ENCODE data around the gene CFAP45. TPM values are rescaled to one million over a fixed set of nuclear protein-coding genes. Genes with fewer than 3 reads are reported as not detected.
A peak's percentile ranks its signal among the peaks of the same experiment; 100 is the strongest.

Gene CFAP45
- total RNA-seq, 1 donor from 2014 or later: not detected

DNA sequence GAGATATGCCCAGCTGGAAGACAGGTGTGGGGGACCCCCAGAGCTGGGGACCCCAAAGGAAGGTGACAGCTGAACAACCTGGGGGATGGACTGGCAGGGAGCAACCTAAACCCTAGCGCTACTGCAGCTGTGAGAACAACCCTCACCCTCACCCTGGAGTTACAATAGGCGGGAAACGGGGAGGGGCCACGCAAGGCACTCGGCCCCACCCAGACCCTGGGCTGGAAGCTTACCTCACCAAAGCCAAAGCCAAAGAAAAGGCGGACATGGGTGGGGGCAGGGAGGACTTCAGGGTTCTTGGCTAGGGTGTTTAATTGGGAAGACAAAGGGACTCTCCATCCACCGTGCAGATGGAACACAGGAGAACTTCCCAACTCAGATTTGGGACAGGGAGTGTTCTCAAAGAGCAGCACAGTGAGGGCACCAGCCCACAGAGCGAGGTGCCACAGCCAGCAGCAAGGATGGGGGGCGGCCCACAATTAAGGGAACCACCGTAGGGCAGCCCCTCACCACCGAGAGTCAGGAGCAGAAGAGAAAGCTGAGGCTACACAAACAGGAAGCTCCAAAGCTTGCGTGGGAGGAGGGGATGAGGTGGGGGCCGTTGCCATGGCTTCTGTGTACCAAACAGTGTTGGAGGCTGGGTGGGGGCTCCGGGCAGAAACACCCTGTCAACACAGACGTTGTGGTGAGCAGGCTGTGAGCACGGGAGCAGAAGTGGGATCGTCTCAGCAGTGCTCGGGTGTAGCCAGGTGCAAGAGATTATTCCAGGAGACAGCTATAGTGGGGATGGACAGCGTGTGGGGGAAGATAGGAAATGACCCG is 23.4 kb upstream of the CFAP45 start:
- H3K9ac ChIP-seq (ENCODE audit: low read depth in 1 of 3, low read length in 3 of 3): peak overlapping the region; percentile 85 to 98 (median 93)
- peaks cover 15 to 17% (median 15%) of the 10 kb centered on the region in 3 donors for H3K36me3 ChIP-seq (ENCODE audit: control insufficient read depth in 3 of 3, insufficient read depth in 3 of 3, low read length in 3 of 3)
- no peaks in the 10 kb centered on the region for H3K9me3 ChIP-seq (ENCODE audit: control insufficient read depth in 3 of 3, low read length in 3 of 3)
- H3K4me3 ChIP-seq (ENCODE audit: low read length in 3 of 3): peak overlapping the region; percentile 74 to 89 (median 86)
- H3K27ac ChIP-seq (ENCODE audit: low read depth, low read length): peak overlapping the region; percentile 97
- H3K4me1 ChIP-seq (ENCODE audit: control insufficient read depth in 3 of 3, insufficient read depth in 3 of 3, low read length in 3 of 3): peaks cover 46 to 57% (median 47%) of the 10 kb centered on the region in 3 donors
- H3K27me3 ChIP-seq (ENCODE audit: control insufficient read depth in 3 of 3, insufficient read depth in 3 of 3, low read length in 3 of 3): peaks cover 0 to 43% (median 16%) of the 10 kb centered on the region in 3 donors

DNA sequence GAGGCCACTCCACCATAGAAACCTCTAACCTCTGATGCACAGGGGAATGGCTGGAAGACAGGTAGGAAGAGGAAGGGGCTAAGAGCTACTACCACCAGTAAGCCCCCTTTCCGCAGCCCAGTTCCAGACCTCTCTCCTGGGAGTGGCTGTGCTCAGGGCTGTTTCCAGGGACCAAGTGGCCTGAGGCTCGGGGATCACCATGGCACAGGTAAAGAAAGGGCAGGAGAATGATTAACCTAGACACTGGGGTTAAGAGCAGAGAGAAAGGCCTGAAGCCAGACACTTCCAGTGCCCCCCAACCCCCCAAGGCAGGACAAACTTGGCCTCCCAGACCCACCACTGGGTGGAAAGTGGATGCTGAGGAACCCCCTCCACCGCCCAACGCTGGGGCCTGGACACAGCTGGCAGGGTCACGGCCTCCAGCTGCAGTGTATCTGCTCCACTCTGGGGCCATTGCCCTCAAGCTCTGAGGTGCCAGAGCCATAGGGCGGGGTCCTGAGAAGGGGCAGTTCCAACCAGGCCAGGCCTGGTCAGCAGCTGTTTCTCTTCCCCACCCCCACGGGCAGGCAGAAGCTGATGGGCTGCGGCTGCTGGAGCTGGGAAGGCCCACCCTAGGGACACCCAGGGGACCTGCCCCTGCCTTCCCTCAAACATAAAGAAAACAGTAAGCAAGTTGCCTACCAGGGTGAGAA is 22.7 kb upstream of the CFAP45 start:
- H3K27ac ChIP-seq (ENCODE audit: low read depth, low read length): peak overlapping the region; percentile 97
- peaks cover 15 to 19% (median 17%) of the 10 kb centered on the region in 3 donors for H3K36me3 ChIP-seq (ENCODE audit: control insufficient read depth in 3 of 3, insufficient read depth in 3 of 3, low read length in 3 of 3)
- peak overlapping the region; percentile 74 to 89 (median 86) for H3K4me3 ChIP-seq (ENCODE audit: low read length in 3 of 3)
- no peaks in the 10 kb centered on the region for H3K9me3 ChIP-seq (ENCODE audit: control insufficient read depth in 3 of 3, low read length in 3 of 3)
- peak overlapping the region; percentile 73 to 98 (median 85) for H3K9ac ChIP-seq (ENCODE audit: low read depth in 1 of 3, low read length in 3 of 3)
- H3K27me3 ChIP-seq (ENCODE audit: control insufficient read depth in 3 of 3, insufficient read depth in 3 of 3, low read length in 3 of 3): peaks cover 0 to 40% (median 16%) of the 10 kb centered on the region in 3 donors
- H3K4me1 ChIP-seq (ENCODE audit: control insufficient read depth in 3 of 3, insufficient read depth in 3 of 3, low read length in 3 of 3): peaks cover 48 to 59% (median 51%) of the 10 kb centered on the region in 3 donors

DNA sequence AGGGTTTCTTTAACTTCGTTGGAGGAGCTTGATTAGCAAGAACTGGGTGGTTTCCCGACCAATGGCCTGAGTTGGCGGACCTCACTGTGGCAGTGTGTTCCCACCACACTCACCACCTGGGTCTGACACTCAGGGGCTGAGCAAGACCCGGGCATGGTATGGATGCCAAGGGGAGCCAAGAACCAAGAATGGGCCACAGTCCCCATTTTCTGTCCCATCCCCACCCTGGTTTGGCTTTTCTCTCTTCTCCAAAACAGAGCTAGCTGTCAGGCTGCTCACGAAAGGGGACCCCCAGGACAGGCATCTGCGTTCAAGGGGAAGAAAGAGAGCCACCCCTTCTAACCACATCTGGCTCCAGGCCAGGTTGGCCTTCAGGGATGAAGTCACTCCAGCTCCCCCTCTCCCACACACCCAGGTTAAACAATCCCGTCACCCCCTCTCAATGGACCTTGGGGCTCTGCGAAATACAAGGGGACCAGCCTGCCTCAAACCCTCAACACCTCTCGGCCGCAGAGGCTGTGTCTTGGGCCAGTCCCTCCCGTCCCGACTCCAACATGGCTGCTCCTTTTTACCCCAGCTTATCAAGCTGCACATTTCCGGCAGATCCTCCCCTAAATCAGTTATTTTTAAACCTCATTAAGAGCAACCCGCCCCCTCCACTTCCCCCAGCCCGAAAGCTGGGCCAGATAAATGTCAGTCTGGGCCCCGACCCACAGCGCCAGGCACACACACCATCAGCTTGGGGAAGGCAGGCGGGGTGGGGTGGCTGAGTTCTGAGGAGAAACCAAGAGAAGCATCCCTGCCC is 21.9 kb upstream of the CFAP45 start:
- H3K27ac ChIP-seq (ENCODE audit: low read depth, low read length): peak overlapping the region; percentile 97
- H3K9ac ChIP-seq (ENCODE audit: low read depth in 1 of 3, low read length in 3 of 3): peak overlapping the region; percentile 73 to 98 (median 85)
- peak overlapping the region; percentile 74 to 89 (median 86) for H3K4me3 ChIP-seq (ENCODE audit: low read length in 3 of 3)
- peaks cover 0 to 33% (median 16%) of the 10 kb centered on the region in 3 donors for H3K27me3 ChIP-seq (ENCODE audit: control insufficient read depth in 3 of 3, insufficient read depth in 3 of 3, low read length in 3 of 3)
- peaks cover 15 to 23% (median 17%) of the 10 kb centered on the region in 3 donors for H3K36me3 ChIP-seq (ENCODE audit: control insufficient read depth in 3 of 3, insufficient read depth in 3 of 3, low read length in 3 of 3)
- H3K9me3 ChIP-seq (ENCODE audit: control insufficient read depth in 3 of 3, low read length in 3 of 3): no peaks in the 10 kb centered on the region
- peaks cover 48 to 59% (median 55%) of the 10 kb centered on the region in 3 donors for H3K4me1 ChIP-seq (ENCODE audit: control insufficient read depth in 3 of 3, insufficient read depth in 3 of 3, low read length in 3 of 3)

DNA sequence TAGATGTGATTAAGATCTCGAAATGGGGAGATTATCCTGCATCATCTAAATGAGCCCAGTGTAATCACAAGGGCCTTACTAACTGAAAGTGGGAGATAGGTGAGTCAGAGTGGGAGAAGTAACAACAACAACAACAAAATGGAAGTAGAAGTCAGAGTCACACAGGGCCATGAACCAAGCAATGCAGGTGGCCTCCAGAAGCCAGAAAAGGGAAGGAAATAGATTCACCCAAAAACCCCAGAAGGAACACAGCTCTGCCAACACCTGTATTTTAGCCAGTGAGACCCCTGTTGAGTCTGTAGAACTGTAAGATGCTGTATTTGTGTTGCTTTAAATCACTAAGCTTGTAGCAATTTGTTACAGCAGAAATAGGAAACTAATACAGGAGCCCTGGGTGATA is 21.3 kb upstream of the CFAP45 start:
- H3K27me3 ChIP-seq (ENCODE audit: control insufficient read depth in 3 of 3, insufficient read depth in 3 of 3, low read length in 3 of 3): peaks cover 0 to 28% (median 11%) of the 10 kb centered on the region in 3 donors
- H3K4me1 ChIP-seq (ENCODE audit: control insufficient read depth in 3 of 3, insufficient read depth in 3 of 3, low read length in 3 of 3): peaks cover 49 to 61% (median 59%) of the 10 kb centered on the region in 3 donors
- H3K9me3 ChIP-seq (ENCODE audit: control insufficient read depth in 3 of 3, low read length in 3 of 3): no peaks in the 10 kb centered on the region
- H3K9ac ChIP-seq (ENCODE audit: low read depth in 1 of 3, low read length in 3 of 3): peak overlapping the region in 1 of 3 donors; percentile 73
- peaks cover 15 to 23% (median 17%) of the 10 kb centered on the region in 3 donors for H3K36me3 ChIP-seq (ENCODE audit: control insufficient read depth in 3 of 3, insufficient read depth in 3 of 3, low read length in 3 of 3)
- peak overlapping the region; percentile 97 for H3K27ac ChIP-seq (ENCODE audit: low read depth, low read length)
- no peak overlapping the region for H3K4me3 ChIP-seq (ENCODE audit: low read length in 3 of 3)

DNA sequence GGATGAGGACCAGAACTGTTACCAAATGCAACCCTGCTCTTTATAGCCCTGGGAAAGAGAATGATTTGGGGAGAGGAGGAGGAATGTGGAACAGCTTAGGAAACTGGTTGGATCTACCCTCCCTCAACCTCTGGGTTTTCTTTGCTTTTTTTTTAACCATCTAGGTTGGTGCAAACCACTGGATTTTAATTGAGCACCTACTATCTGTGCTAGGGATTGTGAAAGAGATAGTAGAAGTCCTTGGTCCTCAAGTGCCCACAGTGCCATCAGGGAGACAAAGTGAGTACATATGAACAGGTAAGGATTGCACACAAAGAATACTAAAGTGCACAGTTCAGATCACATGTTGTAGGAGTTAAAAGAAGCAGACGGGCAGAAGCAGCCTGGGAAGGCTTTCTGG is 20.7 kb upstream of the CFAP45 start:
- H3K4me3 ChIP-seq (ENCODE audit: low read length in 3 of 3): no peak overlapping the region
- no peak overlapping the region for H3K9ac ChIP-seq (ENCODE audit: low read depth in 1 of 3, low read length in 3 of 3)
- H3K27me3 ChIP-seq (ENCODE audit: control insufficient read depth in 3 of 3, insufficient read depth in 3 of 3, low read length in 3 of 3): peaks cover 0 to 22% (median 7%) of the 10 kb centered on the region in 3 donors
- H3K4me1 ChIP-seq (ENCODE audit: control insufficient read depth in 3 of 3, insufficient read depth in 3 of 3, low read length in 3 of 3): peaks cover 45 to 63% (median 53%) of the 10 kb centered on the region in 3 donors
- H3K27ac ChIP-seq (ENCODE audit: low read depth, low read length): no peak overlapping the region
- peaks cover 15 to 25% (median 17%) of the 10 kb centered on the region in 3 donors for H3K36me3 ChIP-seq (ENCODE audit: control insufficient read depth in 3 of 3, insufficient read depth in 3 of 3, low read length in 3 of 3)
- H3K9me3 ChIP-seq (ENCODE audit: control insufficient read depth in 3 of 3, low read length in 3 of 3): no peaks in the 10 kb centered on the region

DNA sequence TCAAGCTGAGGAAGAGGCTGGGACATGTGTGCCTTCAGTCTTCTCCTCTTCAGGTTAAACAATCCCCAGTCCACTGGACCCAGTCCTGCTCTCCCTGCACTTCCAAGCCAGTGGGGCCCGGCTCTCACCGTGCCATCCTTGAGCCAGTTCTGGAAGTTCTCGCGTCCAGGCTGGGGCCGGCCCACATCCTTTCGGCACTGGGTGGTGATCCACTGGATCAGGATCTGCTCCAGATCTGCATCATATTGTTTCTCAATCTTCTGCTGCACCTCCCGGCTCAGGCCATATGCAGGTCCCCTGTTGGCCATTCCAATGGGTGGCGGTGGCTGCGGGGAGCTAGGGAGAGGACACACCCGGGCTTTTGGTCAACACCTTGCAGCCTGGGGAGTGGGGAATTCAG is 20.2 kb upstream of the CFAP45 start:
- H3K4me1 ChIP-seq (ENCODE audit: control insufficient read depth in 3 of 3, insufficient read depth in 3 of 3, low read length in 3 of 3): peaks cover 42 to 61% (median 50%) of the 10 kb centered on the region in 3 donors
- peaks cover 15 to 27% (median 17%) of the 10 kb centered on the region in 3 donors for H3K36me3 ChIP-seq (ENCODE audit: control insufficient read depth in 3 of 3, insufficient read depth in 3 of 3, low read length in 3 of 3)
- H3K4me3 ChIP-seq (ENCODE audit: low read length in 3 of 3): no peak overlapping the region
- no peaks in the 10 kb centered on the region for H3K9me3 ChIP-seq (ENCODE audit: control insufficient read depth in 3 of 3, low read length in 3 of 3)
- no peak overlapping the region for H3K27ac ChIP-seq (ENCODE audit: low read depth, low read length)
- H3K9ac ChIP-seq (ENCODE audit: low read depth in 1 of 3, low read length in 3 of 3): no peak overlapping the region
- H3K27me3 ChIP-seq (ENCODE audit: control insufficient read depth in 3 of 3, insufficient read depth in 3 of 3, low read length in 3 of 3): peaks cover 0 to 18% (median 5%) of the 10 kb centered on the region in 3 donors

DNA sequence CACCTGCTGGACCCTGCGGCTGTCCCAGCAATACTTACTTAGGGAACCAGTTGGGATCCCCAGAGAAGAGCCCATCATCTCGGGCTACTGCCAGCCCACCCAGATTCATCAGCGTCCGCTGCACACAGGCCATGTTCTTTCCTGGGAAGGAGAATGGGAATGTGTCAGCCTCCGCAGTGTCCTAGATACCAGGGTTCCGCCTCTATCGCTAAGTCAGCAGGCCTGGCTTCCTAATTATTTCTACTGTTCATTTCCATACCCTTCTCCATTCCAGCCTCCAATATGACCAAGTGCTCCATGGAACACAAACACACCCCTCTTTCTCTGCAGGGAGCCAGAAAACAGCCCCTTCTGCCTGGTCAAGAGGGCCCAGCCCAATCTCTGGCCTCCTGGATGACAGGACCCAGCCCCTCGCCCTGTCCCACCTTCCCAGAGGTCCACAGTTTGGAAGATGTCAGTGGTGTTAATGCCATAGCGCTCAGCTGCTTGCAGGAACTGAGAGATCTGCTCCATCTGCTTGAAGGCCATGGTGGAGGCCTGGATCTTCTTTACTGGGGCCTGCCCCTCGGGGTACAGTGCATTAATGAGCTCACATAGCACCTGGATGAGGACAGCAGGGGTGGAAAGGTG is 19.4 kb upstream of the CFAP45 start:
- no peaks in the 10 kb centered on the region for H3K9me3 ChIP-seq (ENCODE audit: control insufficient read depth in 3 of 3, low read length in 3 of 3)
- no peak overlapping the region for H3K27ac ChIP-seq (ENCODE audit: low read depth, low read length)
- no peak overlapping the region for H3K9ac ChIP-seq (ENCODE audit: low read depth in 1 of 3, low read length in 3 of 3)
- H3K4me3 ChIP-seq (ENCODE audit: low read length in 3 of 3): no peak overlapping the region
- peaks cover 42 to 56% (median 50%) of the 10 kb centered on the region in 3 donors for H3K4me1 ChIP-seq (ENCODE audit: control insufficient read depth in 3 of 3, insufficient read depth in 3 of 3, low read length in 3 of 3)
- peaks cover 12 to 27% (median 17%) of the 10 kb centered on the region in 3 donors for H3K36me3 ChIP-seq (ENCODE audit: control insufficient read depth in 3 of 3, insufficient read depth in 3 of 3, low read length in 3 of 3)
- peaks cover 0 to 11% (median 0%) of the 10 kb centered on the region in 3 donors for H3K27me3 ChIP-seq (ENCODE audit: control insufficient read depth in 3 of 3, insufficient read depth in 3 of 3, low read length in 3 of 3)

DNA sequence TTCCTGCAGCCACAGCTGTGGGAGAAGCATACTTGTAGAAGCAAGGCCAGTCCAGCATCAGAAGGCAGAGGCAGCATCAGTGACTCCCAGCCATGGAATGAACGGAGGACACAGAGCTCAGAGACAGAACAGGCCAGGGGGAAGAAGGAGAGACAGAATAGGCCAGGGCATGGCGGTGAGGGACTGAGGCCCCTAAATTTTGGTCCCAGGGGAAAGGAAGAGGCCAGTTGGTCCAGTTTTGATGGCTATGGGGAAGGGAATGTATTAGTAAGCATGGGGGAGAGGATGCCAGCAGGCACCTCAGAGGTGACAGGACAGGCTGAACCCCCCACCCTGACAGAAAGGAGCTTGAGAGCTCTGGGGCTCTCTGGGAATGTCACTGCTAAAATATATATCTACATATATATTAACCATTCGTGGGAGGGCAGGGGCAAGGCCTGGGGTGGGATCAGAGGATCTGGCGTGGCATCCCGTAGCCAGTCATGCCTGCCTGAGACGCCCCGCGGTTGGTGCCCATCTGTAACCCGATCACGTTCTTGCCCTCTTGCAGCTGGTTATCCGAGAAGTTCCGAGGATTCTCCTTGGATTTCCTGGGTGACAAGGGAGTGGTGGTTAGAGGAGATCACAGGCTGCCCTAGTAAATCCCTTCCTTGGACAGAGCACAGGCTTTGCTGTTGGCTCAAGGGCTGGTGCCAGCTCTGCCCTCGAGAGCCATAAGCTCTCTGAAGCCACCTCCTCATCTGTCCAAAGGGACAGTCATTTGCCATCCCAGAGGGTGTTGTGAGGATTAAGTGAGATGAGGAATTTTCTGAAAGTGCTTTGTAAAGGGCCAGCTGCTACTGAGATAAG is 18.6 kb upstream of the CFAP45 start:
- Histone ChIP-seq H3K4me1 (ENCODE audit: control insufficient read depth in 3 of 3, insufficient read depth in 3 of 3, low read length in 3 of 3) (peaks cover 42 to 56% (median 53%) of the 10 kb centered on the region in 3 donors), H3K9ac (ENCODE audit: low read depth in 1 of 3, low read length in 3 of 3) (peak overlapping the region in 1 of 3 donors; percentile 10), H3K36me3 (ENCODE audit: control insufficient read depth in 3 of 3, insufficient read depth in 3 of 3, low read length in 3 of 3) (peaks cover 12 to 27% (median 17%) of the 10 kb centered on the region in 3 donors), H3K27ac (ENCODE audit: low read depth, low read length) (no peak overlapping the region), H3K27me3 (ENCODE audit: control insufficient read depth in 3 of 3, insufficient read depth in 3 of 3, low read length in 3 of 3) (peaks cover 0 to 8% (median 0%) of the 10 kb centered on the region in 3 donors), H3K9me3 (ENCODE audit: control insufficient read depth in 3 of 3, low read length in 3 of 3) (no peaks in the 10 kb centered on the region), H3K4me3 (ENCODE audit: low read length in 3 of 3) (no peak overlapping the region)
